GM19395 (cell line): Measurements from ENCODE around the gene POGLUT3.

Source experiments
- ATAC-seq: cut with Tn5 transposase; IDR thresholded peaks from one replicate; pipeline ENCODE4 v1.9.1; 2021; ENCODE audit warnings: mild to moderate bottlenecking, moderate library complexity; ENCODE audit not compliant: unreplicated experiment

The POGLUT3 gene

DNA sequence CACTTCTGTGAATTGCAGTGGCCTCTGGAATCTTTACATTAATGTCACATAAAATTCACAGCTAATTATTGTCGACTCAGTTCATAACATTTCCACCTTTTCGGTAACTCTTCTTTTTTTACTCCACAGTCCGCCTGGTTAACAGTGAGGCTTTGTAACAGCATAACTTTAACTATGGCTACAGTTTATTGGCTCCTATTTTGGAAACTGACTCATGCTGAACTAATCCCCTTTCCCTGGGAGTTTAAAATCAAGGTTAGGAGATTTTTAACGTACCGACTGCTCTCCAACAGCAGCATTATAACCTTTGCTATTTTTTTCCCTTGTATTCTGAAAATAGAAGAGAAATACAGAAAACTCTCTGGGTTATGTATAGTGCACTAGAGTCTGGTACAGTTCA lies 3.2 kb upstream of the POGLUT3 start:
- ATAC-seq = no peak

DNA sequence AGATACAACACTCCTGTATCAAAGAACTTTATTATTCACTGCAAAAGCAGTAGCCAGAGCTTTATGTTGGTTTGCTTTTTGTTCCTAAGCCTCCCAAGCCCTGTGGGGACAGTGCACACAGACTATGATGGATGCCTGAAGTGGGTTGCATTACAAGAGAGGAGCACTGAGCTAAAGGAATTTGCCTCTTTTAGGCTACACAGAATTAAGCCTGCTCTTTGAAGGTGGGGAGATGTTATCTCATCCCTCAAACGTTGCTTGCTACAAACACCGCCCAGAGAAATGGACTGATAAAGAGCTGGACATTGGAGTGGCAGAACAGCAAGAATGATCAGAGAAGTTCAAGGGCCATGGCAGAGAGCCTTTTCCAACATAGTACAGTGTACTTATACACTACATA lies 2.5 kb upstream of the POGLUT3 start:
- no peak for ATAC-seq

DNA sequence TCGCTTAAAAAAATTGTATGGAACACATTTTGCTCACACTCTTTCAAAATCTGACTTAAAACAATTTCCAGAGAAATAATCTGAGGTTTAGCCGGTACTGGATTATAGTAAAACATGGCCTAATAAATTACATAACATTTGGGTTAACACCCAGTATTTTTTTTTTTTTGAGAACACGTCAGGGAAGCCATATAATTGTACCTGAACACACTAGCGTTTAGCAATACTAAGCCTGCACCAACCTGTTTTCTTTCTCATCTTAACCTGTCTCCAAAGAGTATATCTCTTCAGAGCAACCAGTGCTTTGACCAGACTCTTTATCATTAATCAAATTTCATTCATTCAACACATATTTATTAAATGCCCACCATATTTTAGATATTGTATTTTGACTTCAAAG lies 2.0 kb upstream of the POGLUT3 start:
- ATAC-seq = no peak

DNA sequence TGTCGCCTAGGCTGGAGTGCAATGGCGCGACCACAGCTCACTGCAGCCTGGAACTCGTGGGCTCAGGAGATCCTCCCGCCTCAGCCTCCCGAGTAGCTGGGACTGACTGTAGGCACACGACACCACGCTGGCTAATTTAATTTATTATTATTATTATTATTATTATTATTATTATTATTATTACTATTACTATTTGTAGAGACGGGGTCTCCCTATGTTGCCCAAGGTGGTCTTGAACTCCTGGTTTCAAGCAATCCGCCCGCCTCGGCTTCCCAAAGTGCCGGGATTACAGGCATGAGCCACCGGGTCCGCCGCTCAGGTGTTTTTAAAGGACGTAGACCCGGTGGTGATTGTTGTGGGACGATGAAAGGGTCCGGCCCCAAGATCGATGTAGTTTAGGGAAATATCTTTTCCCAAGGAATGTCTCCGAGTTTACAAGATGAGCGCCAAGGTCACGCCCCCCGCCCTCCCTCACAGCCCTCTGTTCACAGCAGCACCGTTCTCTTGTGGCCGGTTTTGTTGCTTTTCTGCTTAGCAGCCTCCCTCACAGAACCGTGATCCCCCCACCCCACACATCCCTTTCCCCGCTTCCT lies 728 bp upstream of the POGLUT3 start:
- ATAC-seq = peak; percentile 4

DNA sequence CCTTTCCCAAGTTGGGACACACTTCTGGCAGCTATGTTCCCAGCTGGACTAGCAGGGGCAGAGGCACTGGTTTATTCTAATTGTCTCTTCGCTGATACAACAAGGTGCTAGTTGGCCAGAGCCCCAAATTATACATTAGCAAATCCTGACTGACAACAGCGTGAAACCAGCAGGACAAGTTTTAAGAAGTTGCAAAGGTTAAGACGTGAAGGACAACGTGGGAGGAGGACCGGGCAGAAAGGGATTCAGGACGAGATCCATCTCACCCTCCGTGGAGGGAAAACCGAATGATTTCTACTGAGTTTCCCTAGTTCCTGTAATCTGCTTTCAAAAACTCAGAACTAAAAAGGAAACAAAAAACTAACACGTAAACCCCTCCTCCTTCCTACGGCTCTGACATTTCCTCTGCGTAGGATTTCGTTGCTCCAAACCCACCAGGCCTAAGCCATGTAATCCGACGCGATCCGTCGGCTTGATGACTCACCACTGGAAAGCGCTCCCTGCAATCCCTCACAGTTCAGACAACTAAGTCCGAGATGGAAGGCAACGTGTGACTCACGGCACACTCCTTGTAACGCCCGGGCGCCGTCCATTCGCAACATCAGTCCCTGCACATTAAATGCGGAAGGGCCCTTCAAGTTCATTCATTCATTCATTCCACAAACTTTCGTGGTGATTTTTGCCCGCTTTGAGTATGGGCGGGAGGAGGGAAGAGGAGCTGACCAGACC lies 703 bp downstream of the POGLUT3 start:
- peak; percentile 60 for ATAC-seq

DNA sequence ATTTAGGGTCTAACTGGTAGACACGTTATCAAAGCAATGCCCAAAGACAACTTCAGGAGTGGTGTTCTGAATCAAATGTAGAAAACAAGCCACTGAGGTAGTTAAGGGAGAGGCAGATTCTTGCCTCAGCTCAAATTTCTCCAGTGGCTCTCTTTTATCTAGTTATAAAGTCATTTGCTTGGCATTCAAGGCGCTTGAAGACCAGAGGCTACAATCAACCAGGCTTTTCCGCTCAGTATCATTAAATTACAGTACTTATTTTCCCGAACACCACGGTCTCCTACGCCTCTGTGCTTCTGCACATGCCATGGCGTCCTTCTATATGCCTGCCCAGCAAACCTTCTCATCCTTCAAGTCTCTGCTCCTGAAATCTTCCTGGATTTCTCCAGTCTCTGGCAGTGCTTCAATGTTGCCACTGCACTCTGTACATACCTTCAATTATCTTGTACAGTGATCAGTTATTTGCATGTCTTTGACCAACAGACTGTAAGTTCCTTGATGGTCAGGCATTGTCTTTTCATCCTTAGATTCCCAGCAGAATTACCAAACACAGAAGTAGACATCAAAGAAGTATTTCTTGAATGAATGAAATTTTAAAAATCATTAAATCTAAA lies 1.4 kb downstream of the POGLUT3 start:
- ATAC-seq = no peak

DNA sequence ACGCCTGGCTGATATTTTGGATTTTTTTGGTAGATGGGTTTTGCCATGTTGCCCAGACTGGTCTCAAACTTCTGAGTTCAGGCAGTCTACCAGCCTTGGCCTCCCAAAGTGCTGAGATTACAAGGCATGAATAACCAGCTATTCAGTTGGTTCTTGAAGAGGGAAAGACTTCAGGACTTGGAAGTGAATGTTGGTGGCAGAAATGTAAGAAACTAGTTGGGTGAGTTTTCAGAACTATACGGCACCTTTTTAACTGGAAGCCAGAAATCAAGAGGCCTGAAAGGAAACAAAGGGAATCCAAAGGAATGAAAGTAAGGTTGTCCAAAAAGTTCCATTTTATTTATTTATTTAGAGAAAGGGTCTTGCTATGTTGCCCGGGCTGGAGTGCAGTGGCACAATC lies 2.9 kb downstream of the POGLUT3 start:
- ATAC-seq = no peak

DNA sequence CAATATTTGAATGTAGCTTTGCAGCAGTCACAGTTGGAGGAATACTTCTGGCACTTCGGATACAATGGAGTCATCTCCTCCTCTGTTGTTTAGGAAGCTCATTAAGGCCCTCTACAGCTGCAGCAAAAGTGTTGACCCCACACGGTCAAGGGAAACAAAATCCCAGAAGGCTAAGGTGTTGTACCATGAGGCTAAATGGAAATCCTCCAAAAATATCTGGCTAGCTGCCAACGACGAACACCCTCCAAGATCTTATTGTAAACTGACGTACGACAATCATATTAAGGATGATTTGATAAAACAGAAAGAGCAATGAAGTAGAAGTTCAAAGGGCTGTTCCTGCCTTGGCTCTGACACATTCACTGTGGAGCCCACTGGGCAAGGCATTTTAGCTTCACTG lies 4.0 kb downstream of the POGLUT3 start:
- ATAC-seq = no peak

DNA sequence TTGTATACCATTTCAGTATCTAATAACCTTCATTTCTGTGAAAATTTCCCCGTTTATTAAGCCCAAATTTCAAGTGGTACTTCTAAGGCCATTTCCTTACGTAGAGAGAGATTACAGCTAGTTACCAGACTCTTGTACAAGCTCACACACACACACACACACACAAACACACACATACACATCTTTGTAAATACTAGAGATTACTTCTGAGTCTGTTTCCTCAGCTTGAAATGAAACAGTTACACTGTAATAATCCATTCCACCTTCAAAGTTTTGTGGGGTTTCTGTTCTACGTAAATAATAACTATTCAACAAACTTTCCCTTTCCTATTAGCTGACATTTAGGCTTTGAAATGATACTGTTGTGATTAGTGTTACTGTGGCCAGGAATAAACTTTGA lies 6.2 kb downstream of the POGLUT3 start:
- no peak for ATAC-seq

DNA sequence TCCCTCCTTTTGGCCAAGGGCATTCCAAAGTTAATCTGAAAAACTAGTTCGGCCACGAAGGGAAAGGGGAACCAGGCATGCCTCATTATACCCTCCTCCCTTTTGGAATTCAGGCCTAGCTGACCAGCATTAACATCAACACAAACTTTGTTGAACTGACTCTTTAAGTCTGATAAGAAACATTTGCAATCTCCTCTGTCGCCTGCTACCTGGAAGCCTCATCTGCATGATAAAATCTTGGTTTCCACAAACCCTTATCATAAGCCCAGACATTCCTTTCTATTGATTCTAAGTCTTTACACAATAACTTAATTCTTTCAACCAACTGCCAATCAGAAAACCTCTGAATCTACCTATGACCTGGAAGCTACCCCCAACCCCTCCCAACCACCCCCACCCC lies 11.4 kb downstream of the POGLUT3 start:
- ATAC-seq = no peak

DNA sequence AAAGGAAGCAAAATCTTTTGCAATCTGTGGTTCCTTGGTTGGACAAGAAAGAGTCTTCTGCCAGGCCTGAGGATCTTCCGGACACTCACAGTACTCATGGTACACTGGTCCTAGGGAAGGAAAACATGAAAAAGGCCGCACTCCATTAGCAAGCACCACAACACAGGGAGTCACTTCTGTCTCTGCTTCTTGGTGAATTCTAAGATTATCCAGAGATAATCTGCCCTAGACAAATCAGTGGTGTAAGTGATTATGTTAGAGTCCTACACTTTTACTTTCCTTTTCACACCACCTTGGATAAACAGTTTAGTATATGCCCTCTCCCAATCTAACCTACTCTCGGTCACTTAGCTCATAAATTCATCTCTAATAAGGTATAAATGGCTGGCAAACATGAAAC lies 11.9 kb downstream of the POGLUT3 start:
- ATAC-seq = no peak

DNA sequence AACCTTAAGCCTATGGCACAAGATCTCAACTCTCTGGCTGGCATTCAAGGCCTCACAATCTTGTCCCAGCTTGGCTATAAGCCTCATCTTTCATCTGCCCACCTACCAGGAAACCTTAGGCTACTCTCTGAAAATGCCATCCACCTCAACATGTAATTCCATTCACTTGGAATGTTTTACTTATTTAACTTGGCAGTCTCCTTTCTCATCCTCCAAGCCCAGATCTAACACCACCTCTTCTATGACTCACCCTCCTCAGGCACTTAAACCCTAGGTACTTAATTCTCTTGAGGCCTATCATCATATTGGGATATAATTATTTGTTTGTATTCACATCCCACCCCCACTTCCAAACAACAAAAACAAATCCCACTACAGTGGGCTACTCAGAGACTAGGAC lies 15.0 kb downstream of the POGLUT3 start:
- no peak for ATAC-seq

DNA sequence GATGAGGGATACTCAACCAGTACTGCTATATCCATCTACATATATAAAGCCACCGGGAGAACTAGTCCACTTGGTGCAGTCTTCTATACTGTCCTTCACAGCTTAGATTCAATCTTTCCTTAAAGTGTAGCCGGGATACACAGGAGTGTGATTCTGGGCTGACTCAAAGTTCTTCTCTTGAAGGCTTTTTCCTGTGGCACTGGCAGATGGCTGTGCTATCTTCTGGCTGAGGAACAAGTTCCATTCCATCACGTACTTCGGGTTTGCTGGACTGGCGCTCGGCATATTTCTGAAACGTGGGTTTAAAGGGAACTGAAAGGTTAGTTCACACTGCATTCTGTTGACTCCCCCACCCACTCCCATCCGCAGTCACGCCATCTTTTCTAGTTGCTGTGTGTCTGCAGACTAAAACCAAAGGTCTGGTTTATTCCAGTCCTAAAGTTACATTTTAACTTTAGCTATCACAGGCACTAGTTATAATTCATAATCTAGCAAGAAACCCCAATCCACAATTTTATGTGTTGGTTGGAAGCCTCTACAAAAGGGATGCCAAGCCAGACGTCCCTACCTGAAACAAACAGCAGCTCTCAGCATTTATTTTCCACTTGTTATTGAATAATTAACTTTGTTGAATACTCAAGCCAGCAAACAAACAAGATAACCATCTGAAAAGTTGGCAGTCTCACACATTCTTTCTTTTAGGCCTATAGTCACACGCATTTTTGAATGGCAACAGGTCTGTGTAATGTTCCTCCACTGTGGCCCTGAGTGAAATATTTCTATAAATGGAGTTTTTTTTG lies 23.3 kb downstream of the POGLUT3 start:
- ATAC-seq = no peak

DNA sequence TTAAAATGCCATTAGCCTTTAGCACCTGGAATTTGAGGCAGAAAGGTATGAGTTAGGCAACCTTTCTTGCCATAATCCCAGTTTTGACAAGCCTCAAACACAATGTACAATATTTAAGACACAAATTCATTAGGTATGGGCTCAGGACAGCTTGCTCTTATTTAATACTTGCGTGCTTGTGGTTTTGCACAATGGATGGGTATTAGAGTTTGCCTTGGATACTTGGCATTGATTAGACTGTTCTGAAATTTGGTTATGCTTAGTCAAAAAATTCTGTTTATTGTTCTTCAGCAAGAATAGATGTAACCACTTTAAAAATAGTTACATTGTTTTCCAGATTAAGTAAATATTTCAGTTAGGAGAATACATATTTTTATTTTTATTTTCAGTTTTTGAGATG lies 25.5 kb downstream of the POGLUT3 start:
- ATAC-seq = no peak

DNA sequence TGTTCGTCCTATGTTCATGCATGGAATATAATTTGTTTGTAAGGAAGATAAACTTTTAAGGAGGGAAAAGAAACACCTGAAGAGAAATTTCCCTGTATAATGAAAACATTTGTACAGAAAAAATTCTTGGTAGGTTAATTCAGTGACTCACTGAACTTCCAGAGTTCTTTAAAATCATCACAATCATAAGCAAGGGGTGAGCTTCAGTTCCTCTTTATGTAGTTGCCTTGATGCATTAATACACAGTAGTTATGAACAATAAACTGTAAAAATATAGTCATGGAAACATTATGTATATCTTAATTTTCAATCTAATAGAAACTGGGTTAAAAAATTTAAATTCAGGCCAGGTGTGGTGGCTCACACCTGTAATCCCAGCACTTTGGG lies 29.7 kb downstream of the POGLUT3 start:
- no peak for ATAC-seq

DNA sequence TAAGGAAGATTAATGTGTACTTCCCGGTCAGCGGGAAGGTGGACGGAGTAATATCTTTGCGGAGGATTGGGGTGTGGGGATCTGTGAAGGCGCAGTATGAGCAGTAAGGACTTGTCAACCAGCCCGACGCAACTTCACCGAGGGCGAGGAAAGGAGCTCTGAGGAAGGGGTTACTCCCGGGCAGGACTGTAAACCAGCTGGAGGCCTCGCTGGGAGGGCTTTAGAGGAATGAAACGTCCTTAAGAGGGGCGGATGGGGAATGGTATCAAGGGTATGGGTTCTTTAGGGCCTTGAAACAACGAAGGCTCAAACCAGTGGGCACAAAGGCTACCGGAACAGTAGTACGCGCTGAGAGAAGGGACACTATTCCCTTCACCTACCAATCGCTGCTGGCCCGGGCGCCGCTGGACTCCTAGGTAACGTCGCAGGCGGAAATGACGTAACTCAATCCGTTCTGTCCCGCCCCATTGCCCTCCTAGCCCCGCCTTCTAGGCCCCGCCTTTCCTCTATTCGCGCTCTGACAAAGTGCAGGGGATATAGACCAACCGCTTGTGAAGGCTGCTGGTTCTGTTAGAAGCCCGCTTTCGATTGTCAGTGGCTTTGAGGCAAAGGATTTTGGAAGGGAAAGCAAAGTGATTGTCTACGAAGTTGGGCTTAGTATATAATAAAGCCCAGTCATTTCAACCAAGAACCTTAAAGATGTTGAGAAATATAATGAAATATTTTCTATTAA lies 30.9 kb downstream of the POGLUT3 start, which contains the start of gene C11orf65:
Gene C11orf65 (minus strand): TSS at position 439 of the 733 bp plus-strand sequence. CDS start 5,970 bp downstream, outside the sequence.
- peak; percentile 99 for ATAC-seq

DNA sequence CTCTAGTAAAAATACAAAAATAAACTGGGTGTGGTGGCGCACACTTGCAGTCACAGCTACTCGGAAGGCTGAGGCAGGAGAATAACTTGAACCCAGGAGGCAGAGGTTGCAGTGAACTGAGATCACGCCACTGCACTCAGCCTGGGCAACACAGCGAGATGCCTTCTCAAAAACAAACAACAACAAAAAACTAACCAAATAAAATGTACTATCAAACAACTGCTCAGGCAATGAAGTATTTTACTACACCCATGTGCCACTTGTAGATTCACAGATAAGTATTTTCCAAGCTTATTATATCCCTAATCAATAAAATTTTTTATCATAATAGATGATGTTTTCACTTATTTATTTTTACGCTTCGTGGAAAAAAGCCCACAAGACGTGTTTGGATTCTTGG lies 31.8 kb downstream of the POGLUT3 start:
- ATAC-seq = no peak

DNA sequence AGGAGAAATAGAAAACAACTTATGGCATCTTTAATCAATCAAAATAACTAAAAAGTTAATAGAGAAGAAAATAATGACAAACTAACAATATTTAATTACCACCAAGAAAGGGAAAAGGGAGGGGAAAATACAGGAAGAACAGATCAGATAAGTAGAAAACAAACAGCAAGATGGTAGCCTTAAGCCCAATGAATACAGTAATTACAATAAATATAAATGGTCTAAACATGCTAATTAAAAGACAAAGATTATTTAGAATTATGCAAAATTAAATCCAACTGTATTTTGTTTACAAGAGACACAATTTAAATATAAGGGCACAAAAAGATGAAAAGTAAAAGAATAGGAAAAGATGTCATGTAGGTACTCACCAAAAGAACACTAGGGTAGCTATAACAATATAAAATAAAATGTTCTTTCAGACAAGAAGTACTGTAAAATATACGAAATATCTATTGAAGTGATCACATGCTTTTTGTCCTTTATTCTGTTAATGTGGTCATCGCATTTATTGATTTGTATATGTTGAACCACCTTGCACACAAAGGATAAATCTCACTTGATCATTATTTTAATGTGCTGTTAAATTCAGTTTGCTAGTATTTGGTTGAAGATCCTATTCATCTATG lies 44.9 kb downstream of the POGLUT3 start:
- ATAC-seq = no peak
